Liver (tissue), 9 donors: ENCODE measurements around the gene DBT. TPM values are rescaled to one million over a fixed set of nuclear protein-coding genes. Genes with fewer than 3 reads are reported as not detected.
"Not testable (repeated sequence)": the region's sequence is repeated elsewhere in the genome, so short reads cannot be mapped to it uniquely, and the experiment has no call there.

Experiments used
- DNase-seq: peaks from one replicate; pipeline ENCODE4 v3.0.0-alpha.2; 2017; ENCODE audit warnings: low spot score
- H3K27ac ChIP-seq, 2 donors: one replicate each; pipeline ENCODE4 v1.7.0; 2013; ENCODE audit warnings: inconsistent platforms in 2 of 2, low read length in 2 of 2, control low read depth in 1 of 2, low read depth in 1 of 2, mild to moderate bottlenecking in 1 of 2
- H3K27me3 ChIP-seq, 4 donors: one replicate each; pipeline versions ENCODE4 v1.6.1 to v1.7.0; 2013; ENCODE audit warnings: low read length in 3 of 4, inconsistent platforms in 1 of 4, mild to moderate bottlenecking in 1 of 4, moderate library complexity in 1 of 4; ENCODE audit not compliant: control insufficient read depth in 4 of 4, insufficient read depth in 4 of 4
- H3K36me3 ChIP-seq, 4 donors: one replicate each; pipeline versions ENCODE4 v1.6.1 to v1.7.0; 2013; ENCODE audit warnings: low read length in 3 of 4, mild to moderate bottlenecking in 3 of 4, low read depth in 1 of 4, moderate library complexity in 1 of 4; ENCODE audit not compliant: control insufficient read depth in 4 of 4, insufficient read depth in 3 of 4
- H3K4me1 ChIP-seq, 4 donors: one replicate each; pipeline versions ENCODE4 v1.6.1 to v1.7.0; 2013; ENCODE audit warnings: low read length in 3 of 4, mild to moderate bottlenecking in 3 of 4, moderate library complexity in 1 of 4; ENCODE audit not compliant: control insufficient read depth in 4 of 4, insufficient read depth in 4 of 4
- H3K4me3 ChIP-seq, 3 donors: one replicate each; pipeline versions ENCODE4 v1.6.1 to v1.7.0; 2013; ENCODE audit warnings: low read length in 3 of 3, control low read depth in 1 of 3, low read depth in 1 of 3, mild to moderate bottlenecking in 1 of 3
- H3K9ac ChIP-seq, 2 donors: one replicate each; pipeline ENCODE4 v1.7.0; 2013; ENCODE audit warnings: low read length in 2 of 2, mild to moderate bottlenecking in 2 of 2, moderate library complexity in 2 of 2, control low read depth in 1 of 2, low read depth in 1 of 2
- H3K9me3 ChIP-seq, 4 donors: one replicate each; pipeline versions ENCODE4 v1.6.1 to v1.7.0; 2013; ENCODE audit warnings: low read length in 3 of 4; ENCODE audit not compliant: control insufficient read depth in 4 of 4
- EGR1 ChIP-seq, 2 donors: IDR thresholded peaks; 2 replicates each; pipeline ENCODE4 v1.6.1; 2016 to 2018; ENCODE audit warnings: antibody characterized with exemption in 2 of 2, low read depth in 2 of 2
- FOXA1 ChIP-seq: IDR thresholded peaks from 2 replicates; pipeline ENCODE4 v1.6.1; 2016; ENCODE audit warnings: antibody characterized with exemption
- GABPA ChIP-seq, 2 donors: IDR thresholded peaks in 1 of 2; conservative IDR thresholded peaks in 1 of 2; 2 replicates each; pipeline ENCODE4 v1.6.1; 2016; ENCODE audit warnings: antibody characterized with exemption in 2 of 2, mild to moderate bottlenecking in 1 of 2, moderate library complexity in 1 of 2
- HNF4A ChIP-seq, 2 donors: conservative IDR thresholded peaks; 2 replicates each; pipeline ENCODE4 v1.6.1; 2016; ENCODE audit warnings: antibody characterized with exemption in 2 of 2, mild to moderate bottlenecking in 2 of 2
- HNF4G ChIP-seq: IDR thresholded peaks from 2 replicates; pipeline ENCODE4 v1.6.1; 2016; ENCODE audit warnings: antibody characterized with exemption
- JUND ChIP-seq, 2 donors: IDR thresholded peaks; 2 replicates each; pipeline ENCODE4 v1.6.1; 2016; ENCODE audit warnings: antibody characterized with exemption in 2 of 2
- NR2F2 ChIP-seq: IDR thresholded peaks from 2 replicates; pipeline ENCODE4 v1.6.1; 2016; ENCODE audit warnings: antibody characterized with exemption
- RAD21 ChIP-seq, 2 donors: IDR thresholded peaks; 2 replicates each; pipeline ENCODE4 v1.6.1; 2016; ENCODE audit warnings: antibody characterized with exemption in 2 of 2, mild to moderate bottlenecking in 2 of 2
- SP1 ChIP-seq: IDR thresholded peaks from 2 replicates; pipeline ENCODE4 v1.6.1; 2018; ENCODE audit warnings: antibody characterized with exemption, mild to moderate bottlenecking
- TAF1 ChIP-seq: conservative IDR thresholded peaks from 2 replicates; pipeline ENCODE4 v1.6.1; 2016; ENCODE audit warnings: antibody characterized with exemption, mild to moderate bottlenecking
- WGBS: extraction: QIAGEN DNeasy Blood & Tissue Kit; methylation state at CpG from one replicate; pipeline ENCODE4 v1.1.7; 2013; 5-methylcytosine and 5-hydroxymethylcytosine counted together
- polyA plus RNA-seq, 2 donors: library from polyadenylated mRNA; stranded (reverse) in 1 of 2; unstranded in 1 of 2; fragments of 200-250 nt in 1 of 2; fragments of >200 nt in 1 of 2; fragmentation: Nextera tagmentation in 1 of 2; extraction: Ambion mirVana in 1 of 2; gene quantifications; one replicate each; pipeline versions ENCODE4 v1.2.1 to v1.2.3, GENCODE V29; 2013 to 2015
- total RNA-seq, 2 donors: library from RNA; depleted of rRNA; stranded (reverse); fragments of >200 nt; gene quantifications; one replicate each; pipeline ENCODE4 v1.2.3, GENCODE V29; 2014
- TF ChIP-seq, protein P1 (sequence below): IDR thresholded peaks from 2 replicates; pipeline ENCODE4 v1.6.1; 2016; ENCODE audit warnings: antibody characterized with exemption
- TF ChIP-seq, protein P2 (sequence below): IDR thresholded peaks from 2 replicates; pipeline ENCODE4 v1.6.1; 2016; ENCODE audit warnings: antibody characterized with exemption, mild to moderate bottlenecking
- TF ChIP-seq, protein P3 (sequence below): IDR thresholded peaks from 2 replicates; pipeline ENCODE4 v1.6.1; 2016; ENCODE audit warnings: antibody characterized with exemption
- TF ChIP-seq, protein P4 (sequence below): fragments of 150-350 bp; IDR thresholded peaks from 2 replicates; pipeline ENCODE4 v1.5.1; 2017; ENCODE audit warnings: improper control_type of control experiment, low read depth, low read length; ENCODE audit not compliant: missing input control
- TF ChIP-seq, protein P5 (sequence below): IDR thresholded peaks from 2 replicates; pipeline ENCODE4 v1.6.1; 2016; ENCODE audit warnings: antibody characterized with exemption
- donor health status: healthy.
- donor health status: healthy.
- donor health status: healthy.
- donor health status: healthy.
- donor health status: healthy.

DBT gene
- total and polyA plus RNA-seq, 4 donors, result 7.7 to 10.7 (median 9.1) TPM

DNA sequence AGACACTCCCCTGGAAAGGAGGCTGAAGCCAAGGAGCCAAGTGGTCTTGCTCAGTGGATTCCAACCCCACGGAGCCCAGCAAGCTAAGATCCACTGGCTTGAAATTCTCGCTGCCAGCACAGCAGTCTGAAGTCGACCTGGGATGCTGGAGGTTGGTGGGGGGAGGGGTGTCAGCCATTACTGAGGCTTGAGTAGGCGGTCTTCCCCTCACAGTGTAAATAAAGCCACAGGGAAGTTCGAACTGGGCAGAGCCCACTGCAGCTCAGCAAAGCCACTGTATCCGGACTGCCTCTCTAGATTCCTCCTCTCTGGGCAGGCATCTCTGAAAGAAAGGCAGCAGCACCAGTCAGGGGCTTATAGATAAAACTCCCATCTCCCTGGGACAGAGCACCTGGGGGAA lies 49.6 kb downstream of the DBT start:
- H3K27ac ChIP-seq, result not testable (repeated sequence)
- peaks cover 6 to 31% (median 25%) of the 10 kb centered on the region in 4 donors for H3K36me3 ChIP-seq
- WGBS, result 81% methylated on average over 6 of the region's 6 CpGs

DNA sequence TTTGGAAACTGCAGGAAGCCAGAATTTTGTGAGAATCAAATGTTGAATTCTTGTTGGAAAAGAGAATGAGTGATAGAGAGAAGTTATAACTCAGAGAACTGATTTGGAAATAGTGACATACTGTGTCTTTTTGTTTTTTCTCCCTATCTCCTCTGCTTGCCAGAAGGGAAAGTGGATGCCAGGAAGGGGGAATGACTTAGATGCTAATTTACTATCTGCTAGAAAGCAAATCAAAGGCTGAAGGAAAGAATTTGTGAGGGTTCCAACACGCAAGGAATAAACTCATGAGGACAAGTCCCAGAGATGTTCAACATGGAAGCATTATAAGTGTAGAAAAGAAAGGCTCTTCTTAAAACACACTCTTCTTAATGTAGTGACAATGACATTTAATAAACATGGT lies 51.0 kb downstream of the DBT start:
- TF ChIP-seq, protein P1, sequence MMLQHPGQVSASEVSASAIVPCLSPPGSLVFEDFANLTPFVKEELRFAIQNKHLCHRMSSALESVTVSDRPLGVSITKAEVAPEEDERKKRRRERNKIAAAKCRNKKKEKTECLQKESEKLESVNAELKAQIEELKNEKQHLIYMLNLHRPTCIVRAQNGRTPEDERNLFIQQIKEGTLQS, result no peak
- TF ChIP-seq, protein P2, sequence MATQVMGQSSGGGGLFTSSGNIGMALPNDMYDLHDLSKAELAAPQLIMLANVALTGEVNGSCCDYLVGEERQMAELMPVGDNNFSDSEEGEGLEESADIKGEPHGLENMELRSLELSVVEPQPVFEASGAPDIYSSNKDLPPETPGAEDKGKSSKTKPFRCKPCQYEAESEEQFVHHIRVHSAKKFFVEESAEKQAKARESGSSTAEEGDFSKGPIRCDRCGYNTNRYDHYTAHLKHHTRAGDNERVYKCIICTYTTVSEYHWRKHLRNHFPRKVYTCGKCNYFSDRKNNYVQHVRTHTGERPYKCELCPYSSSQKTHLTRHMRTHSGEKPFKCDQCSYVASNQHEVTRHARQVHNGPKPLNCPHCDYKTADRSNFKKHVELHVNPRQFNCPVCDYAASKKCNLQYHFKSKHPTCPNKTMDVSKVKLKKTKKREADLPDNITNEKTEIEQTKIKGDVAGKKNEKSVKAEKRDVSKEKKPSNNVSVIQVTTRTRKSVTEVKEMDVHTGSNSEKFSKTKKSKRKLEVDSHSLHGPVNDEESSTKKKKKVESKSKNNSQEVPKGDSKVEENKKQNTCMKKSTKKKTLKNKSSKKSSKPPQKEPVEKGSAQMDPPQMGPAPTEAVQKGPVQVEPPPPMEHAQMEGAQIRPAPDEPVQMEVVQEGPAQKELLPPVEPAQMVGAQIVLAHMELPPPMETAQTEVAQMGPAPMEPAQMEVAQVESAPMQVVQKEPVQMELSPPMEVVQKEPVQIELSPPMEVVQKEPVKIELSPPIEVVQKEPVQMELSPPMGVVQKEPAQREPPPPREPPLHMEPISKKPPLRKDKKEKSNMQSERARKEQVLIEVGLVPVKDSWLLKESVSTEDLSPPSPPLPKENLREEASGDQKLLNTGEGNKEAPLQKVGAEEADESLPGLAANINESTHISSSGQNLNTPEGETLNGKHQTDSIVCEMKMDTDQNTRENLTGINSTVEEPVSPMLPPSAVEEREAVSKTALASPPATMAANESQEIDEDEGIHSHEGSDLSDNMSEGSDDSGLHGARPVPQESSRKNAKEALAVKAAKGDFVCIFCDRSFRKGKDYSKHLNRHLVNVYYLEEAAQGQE, result no peak
- no peak for TF ChIP-seq HNF4G
- 95% methylated on average over 1 of the region's 1 CpG for WGBS
- no peak overlapping the region for H3K9ac ChIP-seq
- H3K27me3 ChIP-seq, result no peaks in the 10 kb centered on the region
- H3K4me1 ChIP-seq, result no peaks in the 10 kb centered on the region
- DNase-seq, result no peak
- peaks cover 6 to 31% (median 28%) of the 10 kb centered on the region in 4 donors for H3K36me3 ChIP-seq
- H3K27ac ChIP-seq, result no peak overlapping the region
- no peak overlapping the region for H3K4me3 ChIP-seq
- no peaks in the 10 kb centered on the region for H3K9me3 ChIP-seq

More for the DNA sequence above, 49.6 kb downstream of the DBT start:
- not testable (repeated sequence) for H3K4me1 ChIP-seq, H3K9me3 ChIP-seq, H3K4me3 ChIP-seq, H3K27me3 ChIP-seq, H3K9ac ChIP-seq, DNase-seq

DNA sequence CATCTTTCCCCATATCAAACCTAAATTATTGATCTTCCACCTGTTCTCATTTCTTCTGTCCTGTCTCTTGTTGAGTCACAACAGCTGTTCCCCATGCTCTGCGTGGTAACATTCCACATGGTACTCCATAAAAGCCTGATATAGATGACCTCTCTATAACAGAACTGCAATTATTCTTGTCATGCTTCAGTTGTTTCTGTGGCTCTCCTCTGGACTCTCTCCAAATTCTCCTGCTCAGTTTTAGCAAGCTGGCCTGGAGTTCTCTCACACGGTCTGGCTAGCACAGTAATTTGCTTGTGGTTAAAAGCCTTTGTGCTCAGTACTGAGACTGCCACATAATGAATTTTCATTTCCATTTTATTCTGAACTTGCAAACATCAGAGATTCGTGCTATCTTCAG lies 61.0 kb downstream of the DBT start:
- no peak for DNase-seq
- Histone ChIP-seq H3K27me3 (no peaks in the 10 kb centered on the region), H3K36me3 (peaks cover 0 to 3% (median 0%) of the 10 kb centered on the region in 4 donors), H3K9me3 (no peaks in the 10 kb centered on the region), H3K4me1 (peaks cover 5 to 22% (median 15%) of the 10 kb centered on the region in 4 donors), H3K9ac (peak overlapping the region in 1 of 2 donors; percentile 61), H3K4me3 (no peak overlapping the region), H3K27ac (peak overlapping the region; percentile 10 to 42)
- WGBS, result 27% methylated on average over 3 of the region's 3 CpGs
- no peak for TF ChIP-seq JUND (IDR thresholded peaks at IDR 0.05)
- TF ChIP-seq EGR1 (IDR thresholded peaks at IDR 0.05; ENCODE audit: low read depth in 2 of 2), result no peak
- TF ChIP-seq, protein P3, sequence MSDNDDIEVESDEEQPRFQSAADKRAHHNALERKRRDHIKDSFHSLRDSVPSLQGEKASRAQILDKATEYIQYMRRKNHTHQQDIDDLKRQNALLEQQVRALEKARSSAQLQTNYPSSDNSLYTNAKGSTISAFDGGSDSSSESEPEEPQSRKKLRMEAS, result no peak
- no peak for TF ChIP-seq HNF4G
- no peak for TF ChIP-seq HNF4A (conservative IDR thresholded peaks at IDR 0.05)
- TF ChIP-seq RAD21 (IDR thresholded peaks at IDR 0.05), result no peak
- TF ChIP-seq, protein P4, sequence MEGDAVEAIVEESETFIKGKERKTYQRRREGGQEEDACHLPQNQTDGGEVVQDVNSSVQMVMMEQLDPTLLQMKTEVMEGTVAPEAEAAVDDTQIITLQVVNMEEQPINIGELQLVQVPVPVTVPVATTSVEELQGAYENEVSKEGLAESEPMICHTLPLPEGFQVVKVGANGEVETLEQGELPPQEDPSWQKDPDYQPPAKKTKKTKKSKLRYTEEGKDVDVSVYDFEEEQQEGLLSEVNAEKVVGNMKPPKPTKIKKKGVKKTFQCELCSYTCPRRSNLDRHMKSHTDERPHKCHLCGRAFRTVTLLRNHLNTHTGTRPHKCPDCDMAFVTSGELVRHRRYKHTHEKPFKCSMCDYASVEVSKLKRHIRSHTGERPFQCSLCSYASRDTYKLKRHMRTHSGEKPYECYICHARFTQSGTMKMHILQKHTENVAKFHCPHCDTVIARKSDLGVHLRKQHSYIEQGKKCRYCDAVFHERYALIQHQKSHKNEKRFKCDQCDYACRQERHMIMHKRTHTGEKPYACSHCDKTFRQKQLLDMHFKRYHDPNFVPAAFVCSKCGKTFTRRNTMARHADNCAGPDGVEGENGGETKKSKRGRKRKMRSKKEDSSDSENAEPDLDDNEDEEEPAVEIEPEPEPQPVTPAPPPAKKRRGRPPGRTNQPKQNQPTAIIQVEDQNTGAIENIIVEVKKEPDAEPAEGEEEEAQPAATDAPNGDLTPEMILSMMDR, result no peak
- TF ChIP-seq SP1, result no peak
- TF ChIP-seq, protein P5, sequence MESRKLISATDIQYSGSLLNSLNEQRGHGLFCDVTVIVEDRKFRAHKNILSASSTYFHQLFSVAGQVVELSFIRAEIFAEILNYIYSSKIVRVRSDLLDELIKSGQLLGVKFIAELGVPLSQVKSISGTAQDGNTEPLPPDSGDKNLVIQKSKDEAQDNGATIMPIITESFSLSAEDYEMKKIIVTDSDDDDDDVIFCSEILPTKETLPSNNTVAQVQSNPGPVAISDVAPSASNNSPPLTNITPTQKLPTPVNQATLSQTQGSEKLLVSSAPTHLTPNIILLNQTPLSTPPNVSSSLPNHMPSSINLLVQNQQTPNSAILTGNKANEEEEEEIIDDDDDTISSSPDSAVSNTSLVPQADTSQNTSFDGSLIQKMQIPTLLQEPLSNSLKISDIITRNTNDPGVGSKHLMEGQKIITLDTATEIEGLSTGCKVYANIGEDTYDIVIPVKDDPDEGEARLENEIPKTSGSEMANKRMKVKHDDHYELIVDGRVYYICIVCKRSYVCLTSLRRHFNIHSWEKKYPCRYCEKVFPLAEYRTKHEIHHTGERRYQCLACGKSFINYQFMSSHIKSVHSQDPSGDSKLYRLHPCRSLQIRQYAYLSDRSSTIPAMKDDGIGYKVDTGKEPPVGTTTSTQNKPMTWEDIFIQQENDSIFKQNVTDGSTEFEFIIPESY, result no peak
- no peak for TF ChIP-seq TAF1
- no peak for TF ChIP-seq GABPA (IDR thresholded peaks at IDR 0.05 in 1 of 2, conservative IDR thresholded peaks at IDR 0.05 in 1 of 2)
- TF ChIP-seq NR2F2, result no peak
- no peak for TF ChIP-seq FOXA1
- TF ChIP-seq, protein P1, result no peak
